HL-60 (cell line): ENCODE measurements around the gene MRPL28.

Experiments
- DNase-seq, 2 experiments: peaks; one replicate each; pipeline ENCODE4 v3.0.0-alpha.2; 2010 to 2020; ENCODE audit warnings: low read depth in 1 of 2, low spot score in 1 of 2
- H3K27ac ChIP-seq: fragments of 250-450 bp; sonication (Bioruptor Pico); replicated peaks from 2 replicates; pipeline ENCODE4 v1.5.1; 2020; ENCODE audit warnings: mild to moderate bottlenecking, moderate library complexity
- H3K27me3 ChIP-seq: fragments of 250-450 bp; sonication (Bioruptor Pico); 2 replicates; pipeline ENCODE4 v1.5.1; 2021; ENCODE audit warnings: mild to moderate bottlenecking, moderate library complexity; ENCODE audit not compliant: insufficient read depth, poor library complexity, severe bottlenecking
- H3K4me3 ChIP-seq: replicated peaks from 2 replicates; pipeline ENCODE4 v1.5.1; 2011; ENCODE audit warnings: mild to moderate bottlenecking, control low read depth, low read length; ENCODE audit not compliant: insufficient read depth
- CTCF ChIP-seq: IDR thresholded peaks from one replicate; pipeline ENCODE4 v1.5.1; 2011; ENCODE audit warnings: low read length, control low read depth, inconsistent platforms; ENCODE audit not compliant: insufficient read depth
- GABPA ChIP-seq: IDR thresholded peaks from 2 replicates; pipeline ENCODE4 v1.6.1; 2012; ENCODE audit warnings: low read depth
- POLR2AphosphoS5 ChIP-seq: IDR thresholded peaks from 2 replicates; pipeline ENCODE4 v1.6.1; 2012; ENCODE audit warnings: low read depth
- REST ChIP-seq: IDR thresholded peaks from 2 replicates; pipeline ENCODE4 v1.6.1; 2012; ENCODE audit warnings: low read depth; ENCODE audit not compliant: insufficient replicate concordance
- SPI1 ChIP-seq: IDR thresholded peaks from 2 replicates; pipeline ENCODE4 v1.6.1; 2012; ENCODE audit warnings: low read depth, mild to moderate bottlenecking, borderline replicate concordance

MRPL28 gene

GRCh38 chr16:367333-367903 is 2.9 kb downstream of the MRPL28 start:
- H3K27ac ChIP-seq: no peak overlapping the region
- no peak overlapping the region for H3K4me3 ChIP-seq

GRCh38 chr16:366476-366875 is 3.9 kb downstream of the MRPL28 start:
- Histone ChIP-seq H3K4me3 (no peak overlapping the region), H3K27me3 (no peaks in the 10 kb centered on the region), H3K27ac (no peak overlapping the region)
- TF ChIP-seq REST (no peak), POLR2AphosphoS5 (no peak)
- DNase-seq: no peak

More at GRCh38 chr16:367333-367903, 2.9 kb downstream of the MRPL28 start:
- no peaks in the 10 kb centered on the region for H3K27me3 ChIP-seq
- no peak for TF ChIP-seq GABPA
- no peak for TF ChIP-seq REST
- no peak for DNase-seq

GRCh38 chr16:364595-365491 is 5.5 kb downstream of the MRPL28 start:
- TF ChIP-seq CTCF (no peak), GABPA (no peak), SPI1 (no peak)
- H3K27ac ChIP-seq: no peak overlapping the region
- DNase-seq: no peak
- H3K27me3 ChIP-seq: no peaks in the 10 kb centered on the region
- H3K4me3 ChIP-seq: no peak overlapping the region

GRCh38 chr16:363766-364490 is 6.4 kb downstream of the MRPL28 start:
- DNase-seq: no peak
- Histone ChIP-seq H3K4me3 (no peak overlapping the region), H3K27ac (no peak overlapping the region), H3K27me3 (no peaks in the 10 kb centered on the region)
- no peak for TF ChIP-seq REST
